GM21367 (cell line): ENCODE results near the gene LRRC10.
"Not testable (repeated sequence)": the region's sequence is repeated elsewhere in the genome, so short reads cannot be mapped to it uniquely, and the experiment has no call there.

Experiments
- ATAC-seq: cut with Tn5 transposase; IDR thresholded peaks from one replicate; pipeline ENCODE4 v1.9.1; 2021; ENCODE audit not compliant: unreplicated experiment

Gene LRRC10

GRCh38 chr12:69620077-69620476, 9.4 kb upstream of the LRRC10 start:
- no peak for ATAC-seq

- ATAC-seq: no peak
Measured at GRCh38 chr12:69619050-69619449, 8.3 kb upstream of the LRRC10 start.

GRCh38 chr12:69616025-69616424, 5.3 kb upstream of the LRRC10 start:
- ATAC-seq: no peak

GRCh38 chr12:69613351-69613750, 2.6 kb upstream of the LRRC10 start:
- ATAC-seq: no peak

- ATAC-seq: no peak
Measured at GRCh38 chr12:69610126-69610525, 581 bp downstream of the LRRC10 start.

- no peak for ATAC-seq
Measured at GRCh38 chr12:69608114-69608513, 2.6 kb downstream of the LRRC10 start.

GRCh38 chr12:69604275-69604674, 6.4 kb downstream of the LRRC10 start:
- not testable (repeated sequence) for ATAC-seq

- ATAC-seq: not testable (repeated sequence)
Measured at GRCh38 chr12:69603556-69603955, 7.2 kb downstream of the LRRC10 start.

- ATAC-seq: no peak
Measured at GRCh38 chr12:69602954-69603353, 7.8 kb downstream of the LRRC10 start.

- ATAC-seq: no peak
Measured at GRCh38 chr12:69601962-69602685, 8.6 kb downstream of the LRRC10 start.

GRCh38 chr12:69600804-69601203, 9.9 kb downstream of the LRRC10 start:
- no peak for ATAC-seq

GRCh38 chr12:69598174-69598753, 12.4 kb downstream of the LRRC10 start:
- ATAC-seq: no peak

- ATAC-seq: no peak
Measured at GRCh38 chr12:69595689-69596088, 15.0 kb downstream of the LRRC10 start.

GRCh38 chr12:69589082-69589481, 21.6 kb downstream of the LRRC10 start:
- no peak for ATAC-seq

GRCh38 chr12:69588527-69588926, 22.2 kb downstream of the LRRC10 start:
- ATAC-seq: no peak

GRCh38 chr12:69585189-69586062, 25.3 kb downstream of the LRRC10 start, which contains the start of gene CCT2:
CCT2 (plus strand) TSS chr12:69585459; CDS start chr12:69585522, 63 bp downstream.
- ATAC-seq: peak; percentile 95

- no peak for ATAC-seq
Measured at GRCh38 chr12:69583203-69583602, 27.5 kb downstream of the LRRC10 start.

GRCh38 chr12:69580074-69580473, 30.6 kb downstream of the LRRC10 start:
- ATAC-seq: no peak

- no peak for ATAC-seq
Measured at GRCh38 chr12:69579029-69579428, 31.7 kb downstream of the LRRC10 start.

- ATAC-seq: no peak
Measured at GRCh38 chr12:69578283-69578682, 32.4 kb downstream of the LRRC10 start.

GRCh38 chr12:69575346-69575745, 35.4 kb downstream of the LRRC10 start:
- no peak for ATAC-seq
